ENCODE measurements around the gene AGAP1. TPM values are rescaled to one million over a fixed set of nuclear protein-coding genes. Genes with fewer than 3 reads are reported as not detected.

AGAP1 gene
- total RNA-seq, 1 donor from 2014 or later: 36.2 TPM

DNA sequence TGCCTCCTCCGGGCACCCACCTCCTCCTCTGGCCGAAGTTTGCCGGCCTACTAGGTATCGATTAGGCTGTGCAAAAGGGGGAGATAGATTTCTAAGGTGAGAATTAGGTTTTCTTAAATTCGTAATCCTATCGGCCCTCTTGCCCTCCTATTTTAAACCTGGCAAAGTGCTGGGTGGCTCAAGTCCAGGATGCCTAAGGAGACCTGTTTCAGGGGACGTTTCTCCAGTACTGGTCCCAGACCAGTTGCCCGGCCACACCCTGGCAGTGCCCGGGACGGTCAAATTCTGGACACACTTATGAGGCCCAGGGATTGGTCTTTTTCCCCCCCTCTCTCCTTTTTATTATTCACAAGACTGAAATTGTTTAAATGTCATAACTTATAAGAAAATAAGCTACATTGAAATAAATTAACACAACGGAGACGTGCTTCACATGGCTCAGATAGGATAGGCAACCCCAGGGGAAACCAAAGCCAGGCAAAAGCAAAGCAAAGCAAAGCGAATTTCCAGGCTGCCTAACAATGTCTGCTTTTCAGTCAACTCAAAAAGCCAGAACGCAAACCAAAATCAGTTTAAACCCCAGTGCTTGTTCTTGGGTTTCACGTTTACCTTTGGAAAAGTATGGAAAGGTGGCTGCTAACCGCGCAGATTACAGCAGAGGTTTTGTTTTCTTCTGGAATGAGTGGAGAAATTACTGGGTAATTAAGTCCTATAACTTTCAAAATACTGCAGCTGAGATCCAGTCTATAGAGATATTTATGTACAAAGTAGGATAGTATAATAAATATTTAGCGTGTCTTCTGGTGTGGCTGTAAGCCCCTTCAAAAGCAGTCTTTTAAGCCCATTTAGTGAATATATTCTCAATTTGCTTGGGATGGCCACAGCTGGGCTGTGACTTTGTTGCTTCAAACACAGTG is 671.3 kb downstream of the AGAP1 start:
- H3K27me3 ChIP-seq (ENCODE audit: low read depth): peaks cover 99% of the 10 kb centered on the region
- no peaks in the 10 kb centered on the region for H3K36me3 ChIP-seq
- DNase-seq (no peak), ATAC-seq (no peak)
- H3K4me1 ChIP-seq: peaks cover 53% of the 10 kb centered on the region
- H3K9me3 ChIP-seq: no peaks in the 10 kb centered on the region
- intact Hi-C loops (cut with DNase I): no loop called here
- TF ChIP-seq, protein P1, sequence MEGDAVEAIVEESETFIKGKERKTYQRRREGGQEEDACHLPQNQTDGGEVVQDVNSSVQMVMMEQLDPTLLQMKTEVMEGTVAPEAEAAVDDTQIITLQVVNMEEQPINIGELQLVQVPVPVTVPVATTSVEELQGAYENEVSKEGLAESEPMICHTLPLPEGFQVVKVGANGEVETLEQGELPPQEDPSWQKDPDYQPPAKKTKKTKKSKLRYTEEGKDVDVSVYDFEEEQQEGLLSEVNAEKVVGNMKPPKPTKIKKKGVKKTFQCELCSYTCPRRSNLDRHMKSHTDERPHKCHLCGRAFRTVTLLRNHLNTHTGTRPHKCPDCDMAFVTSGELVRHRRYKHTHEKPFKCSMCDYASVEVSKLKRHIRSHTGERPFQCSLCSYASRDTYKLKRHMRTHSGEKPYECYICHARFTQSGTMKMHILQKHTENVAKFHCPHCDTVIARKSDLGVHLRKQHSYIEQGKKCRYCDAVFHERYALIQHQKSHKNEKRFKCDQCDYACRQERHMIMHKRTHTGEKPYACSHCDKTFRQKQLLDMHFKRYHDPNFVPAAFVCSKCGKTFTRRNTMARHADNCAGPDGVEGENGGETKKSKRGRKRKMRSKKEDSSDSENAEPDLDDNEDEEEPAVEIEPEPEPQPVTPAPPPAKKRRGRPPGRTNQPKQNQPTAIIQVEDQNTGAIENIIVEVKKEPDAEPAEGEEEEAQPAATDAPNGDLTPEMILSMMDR (IDR thresholded peaks at IDR 0.05): no peak
- H3K27ac ChIP-seq: no peak overlapping the region
- H3K4me3 ChIP-seq: peak overlapping the region; percentile 42

DNA sequence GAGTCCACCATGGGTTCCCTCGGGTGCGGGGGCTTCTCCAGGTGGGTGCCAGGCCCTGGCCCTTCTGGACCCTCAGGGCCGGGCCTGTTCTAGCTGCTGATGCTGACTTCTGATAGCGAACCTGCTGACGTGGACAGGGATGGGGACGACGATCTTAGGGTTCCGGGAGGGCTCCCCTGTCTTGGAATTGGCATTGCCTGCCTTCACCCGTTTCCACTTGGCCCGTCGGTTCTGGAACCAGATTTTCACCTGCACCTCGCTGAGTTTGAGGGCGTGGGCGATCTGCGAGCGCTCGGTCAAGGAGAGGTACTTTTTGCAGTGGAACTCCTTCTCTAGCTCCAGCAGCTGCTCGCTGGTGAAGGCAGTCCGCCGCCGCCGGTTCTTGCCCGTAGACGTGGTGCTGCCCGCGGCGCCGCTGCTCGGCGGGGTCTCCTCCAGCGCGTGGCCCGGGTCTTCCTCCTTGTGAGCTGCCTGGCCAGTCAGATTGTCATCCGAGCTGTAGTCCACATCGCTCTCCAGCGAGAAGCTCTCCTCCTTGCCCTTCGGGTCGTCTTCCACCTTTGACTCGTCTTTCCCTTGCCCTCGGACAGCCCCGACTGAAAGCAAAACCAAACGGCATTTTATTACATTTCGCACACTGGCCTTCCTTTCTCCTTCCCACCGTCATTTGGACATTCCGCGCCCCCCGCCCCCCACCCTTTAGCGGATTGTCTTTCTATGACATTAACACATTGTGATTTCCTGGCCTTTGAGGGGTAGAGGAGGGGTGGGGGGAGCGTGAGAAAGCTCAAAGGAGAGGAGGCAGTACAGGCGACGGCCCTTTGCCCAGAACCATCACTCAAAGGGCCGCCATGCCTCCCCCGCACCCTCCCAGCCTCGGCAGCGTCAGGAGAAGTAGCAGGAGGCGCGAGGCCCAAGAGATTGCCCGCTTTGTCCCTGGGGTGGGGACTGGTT is 672.3 kb downstream of the AGAP1 start:
- Histone ChIP-seq H3K9me3 (no peaks in the 10 kb centered on the region), H3K4me1 (peaks cover 53% of the 10 kb centered on the region), H3K27me3 (ENCODE audit: low read depth) (peaks cover 100% of the 10 kb centered on the region), H3K4me3 (peak overlapping the region; percentile 30), H3K27ac (no peak overlapping the region), H3K36me3 (no peaks in the 10 kb centered on the region)
- ATAC-seq (no peak), DNase-seq (no peak)
- intact Hi-C loops (cut with DNase I): no loop called here
- TF ChIP-seq, protein P1 (IDR thresholded peaks at IDR 0.05): no peak

DNA sequence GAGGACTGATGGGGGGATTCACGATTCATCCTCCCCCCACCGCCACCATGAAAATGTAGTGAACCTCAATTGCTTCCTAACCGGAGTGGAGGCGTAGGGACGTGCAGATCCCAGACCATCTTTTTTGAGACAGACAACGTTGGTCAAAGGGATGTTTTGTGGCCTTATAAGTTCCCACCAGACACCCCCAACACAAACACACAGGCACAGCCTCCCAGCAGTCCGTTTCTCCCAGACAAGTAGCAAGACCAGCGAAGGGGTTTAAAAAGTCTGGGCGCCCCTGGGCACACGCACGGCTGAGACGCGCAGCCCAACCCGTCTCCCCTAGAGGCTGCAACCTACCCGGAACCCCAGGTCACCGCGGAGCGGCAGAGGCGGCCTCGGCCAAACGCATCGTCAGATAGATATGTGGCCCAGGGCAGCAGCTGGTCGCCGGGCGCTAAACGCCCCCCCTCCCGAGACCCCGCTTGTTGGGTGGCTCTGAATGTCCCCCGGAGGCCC is 673.0 kb downstream of the AGAP1 start:
- DNase-seq: no peak
- H3K36me3 ChIP-seq: no peaks in the 10 kb centered on the region
- no peaks in the 10 kb centered on the region for H3K9me3 ChIP-seq
- no peak for ATAC-seq
- H3K27ac ChIP-seq: no peak overlapping the region
- H3K4me3 ChIP-seq: peak overlapping the region; percentile 38
- intact Hi-C loops (cut with DNase I): no loop called here
- TF ChIP-seq, protein P1 (IDR thresholded peaks at IDR 0.05): no peak
- H3K4me1 ChIP-seq: peaks cover 53% of the 10 kb centered on the region
- peaks cover 100% of the 10 kb centered on the region for H3K27me3 ChIP-seq (ENCODE audit: low read depth)

DNA sequence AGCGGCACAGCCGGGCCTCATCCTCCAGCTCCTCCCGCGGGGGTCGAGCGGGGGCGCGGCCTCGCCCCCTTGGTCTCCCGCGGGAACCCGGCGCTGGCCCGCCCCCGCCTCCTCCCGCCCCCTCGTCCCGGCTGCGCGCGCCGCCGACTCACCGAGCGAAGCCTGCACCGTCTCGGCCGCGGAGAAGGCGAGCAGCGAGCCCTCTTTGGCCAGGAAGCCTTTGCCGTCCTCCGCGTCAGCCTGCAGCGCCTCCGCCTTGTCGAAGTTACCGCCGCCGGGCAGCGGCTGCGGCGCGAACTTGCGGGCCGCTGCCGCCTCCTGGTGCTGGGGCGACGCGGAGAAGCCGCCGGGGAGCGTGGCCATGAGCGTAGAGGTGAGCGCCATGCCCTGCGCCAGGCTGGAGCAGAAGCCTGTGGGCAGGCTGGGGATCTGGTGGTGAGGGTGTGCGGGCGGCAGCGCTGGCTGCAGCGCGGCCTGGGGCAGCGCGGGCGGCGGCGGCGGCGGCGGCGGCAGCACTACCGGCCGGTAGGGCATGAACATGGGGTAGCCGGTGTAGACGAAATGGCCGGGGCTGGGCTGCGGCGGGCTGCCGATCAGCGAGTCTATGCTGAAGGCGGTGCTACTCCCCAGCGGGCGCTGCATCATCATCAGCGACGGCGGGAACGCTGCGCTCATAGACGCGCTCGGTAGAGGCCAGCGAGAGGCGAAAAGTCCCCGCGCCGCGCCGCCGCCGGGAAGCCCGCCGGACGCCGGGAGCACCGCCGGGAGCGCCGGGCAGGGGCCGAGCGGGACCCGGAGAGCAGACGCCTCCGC is 673.7 kb downstream of the AGAP1 start:
- Histone ChIP-seq H3K4me3 (peak overlapping the region; percentile 38), H3K27me3 (ENCODE audit: low read depth) (peaks cover 100% of the 10 kb centered on the region), H3K4me1 (peaks cover 53% of the 10 kb centered on the region), H3K36me3 (no peaks in the 10 kb centered on the region), H3K9me3 (no peaks in the 10 kb centered on the region), H3K27ac (no peak overlapping the region)
- intact Hi-C loops (cut with DNase I): no loop called here
- ATAC-seq: no peak
- TF ChIP-seq, protein P1 (IDR thresholded peaks at IDR 0.05): no peak
- no peak for DNase-seq

All from lower lobe of right lung (tissue), 2 donors.